Body of pancreas (tissue), 4 donors: ENCODE measurements around the gene ATP5F1A.

Source experiments
- CTCF ChIP-seq, 7 experiments: fragments of 450-650 bp in 4 of 7; fragments of 200-600 bp in 3 of 7; sonication (generic) in 3 of 7; IDR thresholded peaks; one replicate each; pipeline ENCODE4 v1.5.1; 2016 to 2019; ENCODE audit warnings: antibody characterized with exemption in 7 of 7
- POLR2A ChIP-seq, 3 donors: fragments of 450-650 bp; IDR thresholded peaks; one replicate each; pipeline ENCODE4 v1.6.1; 2016; ENCODE audit warnings: antibody characterized with exemption in 3 of 3, mild to moderate bottlenecking in 2 of 3

- TF ChIP-seq CTCF (IDR thresholded peaks at IDR 0.05) (no peak), POLR2A (IDR thresholded peaks at IDR 0.05) (no peak)
Measured at GRCh38 chr18:46080156-46080555, 17.9 kb downstream of the ATP5F1A start.
